NCI-H1930 (cell line): Measurements from ENCODE around the gene LHFPL5.

ENCODE experiments used
- DNase-seq, 2 experiments: peaks; one replicate each; lab custom pipeline; 2025; lab: John Stamatoyannopoulos, UW

The LHFPL5 gene

GRCh38 chr6:35857853-35858252 is 52.7 kb downstream of the LHFPL5 start:
- DNase-seq, result no peak

- no peak for DNase-seq
Measured at GRCh38 chr6:35859367-35859766, 54.2 kb downstream of the LHFPL5 start.
